ENCODE results near the gene ACTG2.

Gene ACTG2

GRCh38 chr2:73896362-73897239, 3.8 kb downstream of the ACTG2 start:
- Histone ChIP-seq H3K23ac (ENCODE audit: low read depth, low read length, poor library complexity) (no peak overlapping the region), H3K14ac (ENCODE audit: low read length) (no peak overlapping the region), H4K91ac (ENCODE audit: low read depth, low read length, poor library complexity) (no peak overlapping the region), H3K9me3 (replicated peaks in 1 of 2; ENCODE audit: control insufficient read depth in 2 of 2, insufficient read depth in 1 of 2, low read depth in 1 of 2, low read length in 2 of 2) (no peaks in the 10 kb centered on the region), H3K79me1 (ENCODE audit: low read depth, low read length) (no peaks in the 10 kb centered on the region), H2BK12ac (ENCODE audit: low read length) (no peak overlapping the region), H2AFZ (ENCODE audit: low read length) (peak overlapping the region; percentile 86), H3K27me3 (ENCODE audit: control insufficient read depth in 3 of 3, insufficient read depth in 3 of 3, low read depth in 1 of 3, low read length in 3 of 3) (peaks cover 0 to 18% (median 0%) of the 10 kb centered on the region in 3 experiments), H3K4ac (ENCODE audit: low read length) (no peak overlapping the region), H3K4me1 (ENCODE audit: control insufficient read depth in 2 of 2, insufficient read depth in 1 of 2, low read depth in 1 of 2, low read length in 2 of 2) (peaks cover 2 to 13% of the 10 kb centered on the region in 2 donors), H2BK5ac (ENCODE audit: low read length) (no peak overlapping the region), H3K27ac (replicated peaks; ENCODE audit: low read length) (no peak overlapping the region), H3K4me2 (ENCODE audit: insufficient read depth, low read length, poor library complexity, severe bottlenecking) (no peak overlapping the region), H2BK120ac (ENCODE audit: low read depth, low read length) (no peak overlapping the region), H3K4me3 (ENCODE audit: low read length in 2 of 2) (no peak overlapping the region), H2BK15ac (ENCODE audit: low read length) (no peak overlapping the region), H3K36me3 (replicated peaks in 1 of 2; ENCODE audit: control insufficient read depth in 2 of 2, insufficient read depth in 2 of 2, low read length in 2 of 2) (no peaks in the 10 kb centered on the region), H2AK5ac (ENCODE audit: low read depth, low read length) (no peak overlapping the region), H4K8ac (ENCODE audit: low read depth, low read length) (no peak overlapping the region), H3K9ac (ENCODE audit: low read depth, low read length, poor library complexity) (no peak overlapping the region), H3K18ac (ENCODE audit: low read length) (no peak overlapping the region)
- no peak for DNase-seq (ENCODE audit: low spot score)
- no CpG with 5 or more reads among the region's 15 CpGs for WGBS, 2 donors (ENCODE audit: extremely low coverage in 2 of 2, insufficient read length in 2 of 2, insufficient replicate concordance in 1 of 2)

GRCh38 chr2:73897240-73897583, 4.4 kb downstream of the ACTG2 start:
- H3K4me2 ChIP-seq (ENCODE audit: insufficient read depth, low read length, poor library complexity, severe bottlenecking), result no peak overlapping the region
- no peak overlapping the region for H4K91ac ChIP-seq (ENCODE audit: low read depth, low read length, poor library complexity)
- H3K4ac ChIP-seq (ENCODE audit: low read length), result no peak overlapping the region
- no peak overlapping the region for H3K23ac ChIP-seq (ENCODE audit: low read depth, low read length, poor library complexity)
- no peak overlapping the region for H2BK12ac ChIP-seq (ENCODE audit: low read length)
- H3K4me1 ChIP-seq (ENCODE audit: control insufficient read depth in 2 of 2, insufficient read depth in 1 of 2, low read depth in 1 of 2, low read length in 2 of 2), result peaks cover 2 to 13% of the 10 kb centered on the region in 2 donors
- no peak overlapping the region for H4K8ac ChIP-seq (ENCODE audit: low read depth, low read length)
- H3K9ac ChIP-seq (ENCODE audit: low read depth, low read length, poor library complexity), result no peak overlapping the region
- H3K27ac ChIP-seq (replicated peaks; ENCODE audit: low read length), result no peak overlapping the region
- peaks cover 0 to 16% (median 0%) of the 10 kb centered on the region in 3 experiments for H3K27me3 ChIP-seq (ENCODE audit: control insufficient read depth in 3 of 3, insufficient read depth in 3 of 3, low read depth in 1 of 3, low read length in 3 of 3)
- no peak for DNase-seq (ENCODE audit: low spot score)
- H3K9me3 ChIP-seq (replicated peaks in 1 of 2; ENCODE audit: control insufficient read depth in 2 of 2, insufficient read depth in 1 of 2, low read depth in 1 of 2, low read length in 2 of 2), result no peaks in the 10 kb centered on the region
- no peaks in the 10 kb centered on the region for H3K79me1 ChIP-seq (ENCODE audit: low read depth, low read length)
- no peak overlapping the region for H2BK5ac ChIP-seq (ENCODE audit: low read length)
- no peaks in the 10 kb centered on the region for H3K36me3 ChIP-seq (replicated peaks in 1 of 2; ENCODE audit: control insufficient read depth in 2 of 2, insufficient read depth in 2 of 2, low read length in 2 of 2)
- no peak overlapping the region for H2BK15ac ChIP-seq (ENCODE audit: low read length)
- H3K18ac ChIP-seq (ENCODE audit: low read length), result no peak overlapping the region
- no peak overlapping the region for H3K14ac ChIP-seq (ENCODE audit: low read length)
- WGBS, 2 donors (ENCODE audit: extremely low coverage in 2 of 2, insufficient read length in 2 of 2, insufficient replicate concordance in 1 of 2), result no CpG with 5 or more reads among the region's 4 CpGs
- H3K4me3 ChIP-seq (ENCODE audit: low read length in 2 of 2), result no peak overlapping the region
- H2BK120ac ChIP-seq (ENCODE audit: low read depth, low read length), result no peak overlapping the region
- peak overlapping the region; percentile 86 for H2AFZ ChIP-seq (ENCODE audit: low read length)
- H2AK5ac ChIP-seq (ENCODE audit: low read depth, low read length), result no peak overlapping the region

DNA sequence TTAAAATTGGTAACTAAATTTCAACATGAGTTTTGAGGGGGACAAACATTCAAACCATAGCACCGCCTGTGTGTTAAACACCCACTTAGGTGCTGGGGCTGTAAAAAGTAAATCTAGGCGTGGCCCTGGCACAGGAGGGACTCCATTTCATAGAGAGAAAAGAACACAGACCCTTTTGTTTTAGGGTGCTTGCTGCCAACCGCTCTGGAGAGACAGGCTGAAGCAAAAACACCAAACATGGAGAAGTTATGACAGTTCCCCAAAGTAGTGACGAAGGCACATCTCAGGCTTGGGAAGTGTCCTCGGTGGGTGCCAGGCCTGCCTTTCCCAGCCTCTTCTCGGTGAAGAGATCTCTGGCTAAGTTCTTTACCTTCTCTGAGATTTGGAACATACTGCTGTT, 5.1 kb downstream of the ACTG2 start:
- H3K27ac ChIP-seq (replicated peaks; ENCODE audit: low read length), result no peak overlapping the region
- H3K4ac ChIP-seq (ENCODE audit: low read length), result no peak overlapping the region
- no peak for DNase-seq (ENCODE audit: low spot score)
- H4K8ac ChIP-seq (ENCODE audit: low read depth, low read length), result no peak overlapping the region
- H3K9me3 ChIP-seq (replicated peaks in 1 of 2; ENCODE audit: control insufficient read depth in 2 of 2, insufficient read depth in 1 of 2, low read depth in 1 of 2, low read length in 2 of 2), result no peaks in the 10 kb centered on the region
- H3K4me3 ChIP-seq (ENCODE audit: low read length in 2 of 2), result no peak overlapping the region
- no CpG with 5 or more reads among the region's 6 CpGs for WGBS, 2 donors (ENCODE audit: extremely low coverage in 2 of 2, insufficient read length in 2 of 2, insufficient replicate concordance in 1 of 2)
- H3K18ac ChIP-seq (ENCODE audit: low read length), result no peak overlapping the region
- H2BK12ac ChIP-seq (ENCODE audit: low read length), result no peak overlapping the region
- H3K4me2 ChIP-seq (ENCODE audit: insufficient read depth, low read length, poor library complexity, severe bottlenecking), result no peak overlapping the region
- no peaks in the 10 kb centered on the region for H3K79me1 ChIP-seq (ENCODE audit: low read depth, low read length)
- H2BK5ac ChIP-seq (ENCODE audit: low read length), result no peak overlapping the region
- no peak overlapping the region for H4K91ac ChIP-seq (ENCODE audit: low read depth, low read length, poor library complexity)
- H3K27me3 ChIP-seq (ENCODE audit: control insufficient read depth in 3 of 3, insufficient read depth in 3 of 3, low read depth in 1 of 3, low read length in 3 of 3), result peaks cover 0 to 11% (median 0%) of the 10 kb centered on the region in 3 experiments
- no peak overlapping the region for H3K9ac ChIP-seq (ENCODE audit: low read depth, low read length, poor library complexity)
- H2AK5ac ChIP-seq (ENCODE audit: low read depth, low read length), result no peak overlapping the region
- no peak overlapping the region for H2BK120ac ChIP-seq (ENCODE audit: low read depth, low read length)
- no peak overlapping the region for H3K23ac ChIP-seq (ENCODE audit: low read depth, low read length, poor library complexity)
- H2AFZ ChIP-seq (ENCODE audit: low read length), result no peak overlapping the region
- no peak overlapping the region for H2BK15ac ChIP-seq (ENCODE audit: low read length)
- H3K14ac ChIP-seq (ENCODE audit: low read length), result no peak overlapping the region
- H3K4me1 ChIP-seq (ENCODE audit: control insufficient read depth in 2 of 2, insufficient read depth in 1 of 2, low read depth in 1 of 2, low read length in 2 of 2), result peaks cover 2 to 13% of the 10 kb centered on the region in 2 donors
- no peaks in the 10 kb centered on the region for H3K36me3 ChIP-seq (replicated peaks in 1 of 2; ENCODE audit: control insufficient read depth in 2 of 2, insufficient read depth in 2 of 2, low read length in 2 of 2)

- Histone ChIP-seq H3K4me1 (ENCODE audit: control insufficient read depth in 2 of 2, insufficient read depth in 1 of 2, low read depth in 1 of 2, low read length in 2 of 2) (peaks cover 2 to 13% of the 10 kb centered on the region in 2 donors), H3K4me3 (ENCODE audit: low read length in 2 of 2) (no peak overlapping the region), H2BK12ac (ENCODE audit: low read length) (no peak overlapping the region), H2BK5ac (ENCODE audit: low read length) (peak overlapping the region; percentile 14), H3K79me1 (ENCODE audit: low read depth, low read length) (no peaks in the 10 kb centered on the region), H2BK15ac (ENCODE audit: low read length) (no peak overlapping the region), H3K4ac (ENCODE audit: low read length) (no peak overlapping the region), H2AK5ac (ENCODE audit: low read depth, low read length) (no peak overlapping the region), H2AFZ (ENCODE audit: low read length) (no peak overlapping the region), H3K36me3 (replicated peaks in 1 of 2; ENCODE audit: control insufficient read depth in 2 of 2, insufficient read depth in 2 of 2, low read length in 2 of 2) (no peaks in the 10 kb centered on the region), H3K4me2 (ENCODE audit: insufficient read depth, low read length, poor library complexity, severe bottlenecking) (no peak overlapping the region), H3K27me3 (ENCODE audit: control insufficient read depth in 3 of 3, insufficient read depth in 3 of 3, low read depth in 1 of 3, low read length in 3 of 3) (peaks cover 0 to 3% (median 0%) of the 10 kb centered on the region in 3 experiments), H4K8ac (ENCODE audit: low read depth, low read length) (no peak overlapping the region), H2BK120ac (ENCODE audit: low read depth, low read length) (no peak overlapping the region), H4K91ac (ENCODE audit: low read depth, low read length, poor library complexity) (no peak overlapping the region), H3K27ac (replicated peaks; ENCODE audit: low read length) (no peak overlapping the region), H3K23ac (ENCODE audit: low read depth, low read length, poor library complexity) (no peak overlapping the region), H3K9me3 (replicated peaks in 1 of 2; ENCODE audit: control insufficient read depth in 2 of 2, insufficient read depth in 1 of 2, low read depth in 1 of 2, low read length in 2 of 2) (no peaks in the 10 kb centered on the region), H3K18ac (ENCODE audit: low read length) (no peak overlapping the region), H3K14ac (ENCODE audit: low read length) (no peak overlapping the region), H3K9ac (ENCODE audit: low read depth, low read length, poor library complexity) (no peak overlapping the region)
- no peak for DNase-seq (ENCODE audit: low spot score)
- WGBS, 2 donors (ENCODE audit: extremely low coverage in 2 of 2, insufficient read length in 2 of 2, insufficient replicate concordance in 1 of 2), result no CpG with 5 or more reads among the region's 8 CpGs
Observed at GRCh38 chr2:73899801-73900336, 7.1 kb downstream of the ACTG2 start.
